ENCODE measurements around the gene IL13. TPM values are rescaled to one million over a fixed set of nuclear protein-coding genes. Genes with fewer than 3 reads are reported as not detected.
A peak's percentile ranks its signal among the peaks of the same experiment; 100 is the strongest.

IL13 gene
- polyA plus RNA-seq (2013, experiment 1 of 2): not detected
- not detected for polyA plus RNA-seq (2013, experiment 2 of 2)

GRCh38 chr5:132657676-132658380, at the start of gene IL13:
Gene IL13, plus strand, starts transcription at chr5:132658173. Its CDS starts 14 bp downstream, at chr5:132658187.
- no peak within 1 kb of the TSS for H3K9ac ChIP-seq (ENCODE audit: low read length)
- no peak within 1 kb of the TSS for H2BK15ac ChIP-seq (ENCODE audit: low read depth, poor library complexity, severe bottlenecking)
- no peak within 1 kb of the TSS for H3K4me2 ChIP-seq (ENCODE audit: low read length, poor library complexity, severe bottlenecking)
- H2AFZ ChIP-seq (ENCODE audit: low read depth, low read length): no peak within 1 kb of the TSS
- peak within 1 kb of the TSS in 1 of 2 experiments; percentile 82 for H3K14ac ChIP-seq (ENCODE audit: low read length in 2 of 2)
- no peak within 1 kb of the TSS for H3K18ac ChIP-seq (ENCODE audit: low read depth in 1 of 2, low read length in 2 of 2)
- H2AK5ac ChIP-seq (ENCODE audit: low read length, severe bottlenecking): no peak within 1 kb of the TSS
- H3K23ac ChIP-seq (ENCODE audit: low read length in 2 of 2): no peak within 1 kb of the TSS
- no peak within 1 kb of the TSS for H3K4ac ChIP-seq (ENCODE audit: low read depth in 1 of 2, low read length in 2 of 2)
- peaks cover 20% of the 10 kb centered on the region for H3K4me1 ChIP-seq (ENCODE audit: control insufficient read depth, insufficient read depth, low read depth, low read length)
- no peak within 1 kb of the TSS for H3K4me3 ChIP-seq (ENCODE audit: insufficient read depth in 1 of 2, low read depth in 1 of 2, low read length in 2 of 2)
- peaks cover 0 to 2% of the 10 kb centered on the region in 2 experiments for H3K36me3 ChIP-seq (ENCODE audit: control insufficient read depth in 1 of 2, insufficient read depth in 2 of 2, low read depth in 1 of 2, low read length in 2 of 2)
- no peak within 1 kb of the TSS for H2BK5ac ChIP-seq (ENCODE audit: low read depth, low read length, poor library complexity, severe bottlenecking)
- H4K91ac ChIP-seq (ENCODE audit: low read length): no peak within 1 kb of the TSS
- WGBS: 95% methylated on average over 12 of the region's 12 CpGs
- H4K8ac ChIP-seq (ENCODE audit: low read length): no peak within 1 kb of the TSS
- H3K27ac ChIP-seq (ENCODE audit: low read length, poor library complexity, severe bottlenecking): no peak within 1 kb of the TSS
- DNase-seq: no peak
- no peak within 1 kb of the TSS for H2BK12ac ChIP-seq (ENCODE audit: low read length in 2 of 2)
- no peak within 1 kb of the TSS for H2BK120ac ChIP-seq (ENCODE audit: low read depth, low read length)
- H3K9me3 ChIP-seq (ENCODE audit: control insufficient read depth, low read length): no peaks in the 10 kb centered on the region
- peaks cover 21 to 41% of the 10 kb centered on the region in 2 experiments for H3K27me3 ChIP-seq (ENCODE audit: control insufficient read depth in 1 of 2, insufficient read depth in 1 of 2, low read length in 2 of 2)
- no peaks in the 10 kb centered on the region for H3K79me1 ChIP-seq (replicated peaks; ENCODE audit: low read length, poor library complexity, severe bottlenecking)

GRCh38 chr5:132611965-132612364, 46.0 kb upstream of the IL13 start:
- Histone ChIP-seq H4K8ac (ENCODE audit: low read length) (no peak overlapping the region), H3K14ac (ENCODE audit: low read length in 2 of 2) (no peak overlapping the region), H3K4me1 (ENCODE audit: control insufficient read depth, insufficient read depth, low read depth, low read length) (no peaks in the 10 kb centered on the region), H3K36me3 (ENCODE audit: control insufficient read depth in 1 of 2, insufficient read depth in 2 of 2, low read depth in 1 of 2, low read length in 2 of 2) (peaks cover 6 to 84% of the 10 kb centered on the region in 2 experiments), H3K27ac (ENCODE audit: low read length, poor library complexity, severe bottlenecking) (no peak overlapping the region), H3K9ac (ENCODE audit: low read length) (no peak overlapping the region), H2AFZ (ENCODE audit: low read depth, low read length) (no peak overlapping the region), H2BK120ac (ENCODE audit: low read depth, low read length) (no peak overlapping the region), H3K18ac (ENCODE audit: low read depth in 1 of 2, low read length in 2 of 2) (no peak overlapping the region), H2BK5ac (ENCODE audit: low read depth, low read length, poor library complexity, severe bottlenecking) (no peak overlapping the region), H2BK12ac (ENCODE audit: low read length in 2 of 2) (no peak overlapping the region), H4K91ac (ENCODE audit: low read length) (no peak overlapping the region), H3K27me3 (ENCODE audit: control insufficient read depth in 1 of 2, insufficient read depth in 1 of 2, low read length in 2 of 2) (no peaks in the 10 kb centered on the region), H3K79me1 (replicated peaks; ENCODE audit: low read length, poor library complexity, severe bottlenecking) (peaks cover 2% of the 10 kb centered on the region), H3K9me3 (ENCODE audit: control insufficient read depth, low read length) (no peaks in the 10 kb centered on the region), H2BK15ac (ENCODE audit: low read depth, poor library complexity, severe bottlenecking) (no peak overlapping the region), H3K4ac (ENCODE audit: low read depth in 1 of 2, low read length in 2 of 2) (no peak overlapping the region), H3K4me2 (ENCODE audit: low read length, poor library complexity, severe bottlenecking) (no peak overlapping the region), H3K23ac (ENCODE audit: low read length in 2 of 2) (no peak overlapping the region), H3K4me3 (ENCODE audit: insufficient read depth in 1 of 2, low read depth in 1 of 2, low read length in 2 of 2) (no peak overlapping the region), H2AK5ac (ENCODE audit: low read length, severe bottlenecking) (no peak overlapping the region)
- DNase-seq: no peak
- WGBS: no CpG with 5 or more reads among the region's 2 CpGs

- no peak overlapping the region for H3K4ac ChIP-seq (ENCODE audit: low read depth in 1 of 2, low read length in 2 of 2)
- no peaks in the 10 kb centered on the region for H3K4me1 ChIP-seq (ENCODE audit: control insufficient read depth, insufficient read depth, low read depth, low read length)
- no peak overlapping the region for H3K27ac ChIP-seq (ENCODE audit: low read length, poor library complexity, severe bottlenecking)
- peaks cover 2% of the 10 kb centered on the region for H3K79me1 ChIP-seq (replicated peaks; ENCODE audit: low read length, poor library complexity, severe bottlenecking)
- H3K9ac ChIP-seq (ENCODE audit: low read length): no peak overlapping the region
- no peaks in the 10 kb centered on the region for H3K27me3 ChIP-seq (ENCODE audit: control insufficient read depth in 1 of 2, insufficient read depth in 1 of 2, low read length in 2 of 2)
- peaks cover 6 to 85% of the 10 kb centered on the region in 2 experiments for H3K36me3 ChIP-seq (ENCODE audit: control insufficient read depth in 1 of 2, insufficient read depth in 2 of 2, low read depth in 1 of 2, low read length in 2 of 2)
- no peak overlapping the region for H2BK120ac ChIP-seq (ENCODE audit: low read depth, low read length)
- no peak overlapping the region for H3K4me3 ChIP-seq (ENCODE audit: insufficient read depth in 1 of 2, low read depth in 1 of 2, low read length in 2 of 2)
- no peak overlapping the region for H3K18ac ChIP-seq (ENCODE audit: low read depth in 1 of 2, low read length in 2 of 2)
- H4K91ac ChIP-seq (ENCODE audit: low read length): no peak overlapping the region
- DNase-seq: no peak
- no peak overlapping the region for H3K23ac ChIP-seq (ENCODE audit: low read length in 2 of 2)
- H2BK5ac ChIP-seq (ENCODE audit: low read depth, low read length, poor library complexity, severe bottlenecking): no peak overlapping the region
- no peak overlapping the region for H4K8ac ChIP-seq (ENCODE audit: low read length)
- no peaks in the 10 kb centered on the region for H3K9me3 ChIP-seq (ENCODE audit: control insufficient read depth, low read length)
- H2BK12ac ChIP-seq (ENCODE audit: low read length in 2 of 2): no peak overlapping the region
- H3K4me2 ChIP-seq (ENCODE audit: low read length, poor library complexity, severe bottlenecking): no peak overlapping the region
- no peak overlapping the region for H2AK5ac ChIP-seq (ENCODE audit: low read length, severe bottlenecking)
- H3K14ac ChIP-seq (ENCODE audit: low read length in 2 of 2): no peak overlapping the region
- no peak overlapping the region for H2AFZ ChIP-seq (ENCODE audit: low read depth, low read length)
- 100% methylated on average over 1 of the region's 1 CpG for WGBS
- H2BK15ac ChIP-seq (ENCODE audit: low read depth, poor library complexity, severe bottlenecking): no peak overlapping the region
Observed at GRCh38 chr5:132612846-132613245, 45.1 kb upstream of the IL13 start.

GRCh38 chr5:132621699-132622098, 36.3 kb upstream of the IL13 start:
- H3K4me3 ChIP-seq (ENCODE audit: insufficient read depth in 1 of 2, low read depth in 1 of 2, low read length in 2 of 2): no peak overlapping the region
- H2BK12ac ChIP-seq (ENCODE audit: low read length in 2 of 2): no peak overlapping the region
- H3K9ac ChIP-seq (ENCODE audit: low read length): no peak overlapping the region
- H3K23ac ChIP-seq (ENCODE audit: low read length in 2 of 2): no peak overlapping the region
- no peak overlapping the region for H4K91ac ChIP-seq (ENCODE audit: low read length)
- H2BK15ac ChIP-seq (ENCODE audit: low read depth, poor library complexity, severe bottlenecking): no peak overlapping the region
- H3K4me1 ChIP-seq (ENCODE audit: control insufficient read depth, insufficient read depth, low read depth, low read length): peaks cover 4% of the 10 kb centered on the region
- H2AK5ac ChIP-seq (ENCODE audit: low read length, severe bottlenecking): no peak overlapping the region
- no peak overlapping the region for H3K4ac ChIP-seq (ENCODE audit: low read depth in 1 of 2, low read length in 2 of 2)
- H3K27me3 ChIP-seq (ENCODE audit: control insufficient read depth in 1 of 2, insufficient read depth in 1 of 2, low read length in 2 of 2): no peaks in the 10 kb centered on the region
- H3K14ac ChIP-seq (ENCODE audit: low read length in 2 of 2): no peak overlapping the region
- no peak for DNase-seq
- no peak overlapping the region for H3K18ac ChIP-seq (ENCODE audit: low read depth in 1 of 2, low read length in 2 of 2)
- no peak overlapping the region for H2BK5ac ChIP-seq (ENCODE audit: low read depth, low read length, poor library complexity, severe bottlenecking)
- H3K27ac ChIP-seq (ENCODE audit: low read length, poor library complexity, severe bottlenecking): no peak overlapping the region
- H3K79me1 ChIP-seq (replicated peaks; ENCODE audit: low read length, poor library complexity, severe bottlenecking): peaks cover 5% of the 10 kb centered on the region
- no peak overlapping the region for H2AFZ ChIP-seq (ENCODE audit: low read depth, low read length)
- H2BK120ac ChIP-seq (ENCODE audit: low read depth, low read length): no peak overlapping the region
- H3K36me3 ChIP-seq (ENCODE audit: control insufficient read depth in 1 of 2, insufficient read depth in 2 of 2, low read depth in 1 of 2, low read length in 2 of 2): peaks cover 6 to 70% of the 10 kb centered on the region in 2 experiments
- no peak overlapping the region for H3K4me2 ChIP-seq (ENCODE audit: low read length, poor library complexity, severe bottlenecking)
- H4K8ac ChIP-seq (ENCODE audit: low read length): no peak overlapping the region
- no peaks in the 10 kb centered on the region for H3K9me3 ChIP-seq (ENCODE audit: control insufficient read depth, low read length)

Data from mesenchymal stem cell (in vitro differentiated cells and primary cell).